A673 (cell line): Measurements from ENCODE around the gene NR1H2. TPM values are rescaled to one million over a fixed set of nuclear protein-coding genes. Genes with fewer than 3 reads are reported as not detected.

Experiments
- BruUV-seq: library from RNA; stranded (reverse); fragments of 400-500 nt; replicated peaks from 2 replicates; lab custom pipeline; 2021; lab: Mats Ljungman, UMichigan
- CTCF ChIA-PET: fragments of 300-600 bp; sonication (Branson Sonifier 250); formaldehyde crosslinking; loops from one replicate; lab custom pipeline; 2022; ENCODE audit warnings: antibody characterized with exemption; lab: Charles Lee
- POLR2A ChIA-PET: fragments of 300-600 bp; sonication (Branson Sonifier 250); formaldehyde crosslinking; loops from one replicate; lab custom pipeline; 2022; ENCODE audit warnings: antibody characterized with exemption; ENCODE audit not compliant: low non-redundant PET; lab: Charles Lee
- DNase-seq: peaks from one replicate; pipeline ENCODE4 v3.0.0-alpha.2; 2015; ENCODE audit warnings: low spot score
- H3K27ac ChIP-seq: fragments of 200-600 bp; sonication (generic); 2 replicates; pipeline ENCODE4 v1.5.1; 2016; ENCODE audit warnings: mixed run types, low read depth, mild to moderate bottlenecking, mixed read lengths, antibody characterized with exemption, low read length; ENCODE audit not compliant: poor library complexity, severe bottlenecking
- H3K27me3 ChIP-seq: fragments of 200-600 bp; sonication (generic); replicated peaks from 2 replicates; pipeline ENCODE4 v1.6.1; 2017; ENCODE audit warnings: mixed run types, low read depth, mild to moderate bottlenecking, mixed read lengths, antibody characterized with exemption, low read length; ENCODE audit not compliant: insufficient read depth, poor library complexity
- H3K36me3 ChIP-seq: fragments of 200-600 bp; sonication (generic); 2 replicates; pipeline ENCODE4 v1.6.1; 2016; ENCODE audit warnings: mixed run types, mild to moderate bottlenecking, mixed read lengths, antibody characterized with exemption, low read length; ENCODE audit not compliant: insufficient read depth, poor library complexity, severe bottlenecking
- H3K4me1 ChIP-seq: fragments of 200-600 bp; sonication (generic); 2 replicates; pipeline ENCODE4 v1.6.1; 2017; ENCODE audit warnings: mixed run types, mild to moderate bottlenecking, mixed read lengths, antibody characterized with exemption, low read length; ENCODE audit not compliant: insufficient read depth, poor library complexity, severe bottlenecking
- H3K4me3 ChIP-seq: fragments of 200-600 bp; sonication (generic); 2 replicates; pipeline ENCODE4 v1.5.1; 2016; ENCODE audit warnings: low read depth, mixed run types, mild to moderate bottlenecking, mixed read lengths, low read length; ENCODE audit not compliant: poor library complexity, severe bottlenecking
- H3K9me3 ChIP-seq: fragments of 200-600 bp; sonication (generic); 2 replicates; pipeline ENCODE4 v1.6.1; 2016; ENCODE audit warnings: mixed run types, low read depth, mild to moderate bottlenecking, mixed read lengths, antibody characterized with exemption, low read length; ENCODE audit not compliant: poor library complexity, severe bottlenecking
- EZH2 ChIP-seq: fragments of 200-600 bp; sonication (generic); IDR thresholded peaks from 2 replicates; pipeline ENCODE4 v1.6.1; 2017; ENCODE audit warnings: borderline replicate concordance, low read depth, mild to moderate bottlenecking, mixed read lengths, antibody characterized with exemption, low read length; ENCODE audit not compliant: poor library complexity, severe bottlenecking
- intact Hi-C: fragments of 100-400 bp; cut with micrococcal nuclease; formaldehyde crosslinking; loops from one replicate; pipeline ENCODE4 v1.10.0; 2022; ENCODE audit not compliant: unreplicated experiment
- total RNA-seq: library from RNA; stranded (reverse); gene quantifications from 2 replicates; pipeline ENCODE4 v1.2.3, GENCODE V29; 2021
- TF ChIP-seq, protein P1 (sequence below): fragments of 300-800, 200-600 bp; sonication (generic); conservative IDR thresholded peaks from 2 replicates; pipeline ENCODE4 v1.5.1; 2017; ENCODE audit warnings: low read depth, mild to moderate bottlenecking, antibody characterized with exemption, low read length, moderate library complexity, mixed read lengths

The NR1H2 gene
- total RNA-seq, 1 experiment from 2014 or later: 42.7 TPM

DNA sequence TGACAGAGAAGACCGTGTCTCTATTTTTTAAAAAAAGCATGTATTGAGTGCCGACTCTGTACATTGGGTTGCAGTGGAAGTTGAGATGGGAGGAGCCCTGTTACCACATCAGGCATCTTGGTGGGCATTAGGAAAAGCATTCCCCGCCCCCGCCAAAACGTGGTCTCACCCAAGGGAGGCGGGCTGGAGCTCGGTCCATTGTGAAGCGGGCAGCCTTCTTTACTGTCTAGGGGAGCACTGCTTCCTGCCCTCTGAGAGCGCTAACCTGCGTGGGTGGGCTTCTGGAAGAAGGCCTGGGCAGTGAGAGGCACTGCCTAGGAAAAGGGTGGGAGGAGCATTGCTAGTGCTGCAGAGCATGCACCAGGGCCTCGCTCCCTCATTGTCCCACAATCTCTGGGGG, 3.9 kb downstream of the NR1H2 start:
- H3K9me3 ChIP-seq: no peaks in the 10 kb centered on the region
- no peak overlapping the region for H3K4me3 ChIP-seq
- CTCF ChIA-PET: no interaction called here
- H3K27ac ChIP-seq: peak overlapping the region; percentile 37
- no TSS peak for BruUV-seq
- POLR2A ChIA-PET: no interaction called here
- H3K36me3 ChIP-seq: peaks cover 36% of the 10 kb centered on the region
- peaks cover 3% of the 10 kb centered on the region for H3K4me1 ChIP-seq
- TF ChIP-seq, protein P1, sequence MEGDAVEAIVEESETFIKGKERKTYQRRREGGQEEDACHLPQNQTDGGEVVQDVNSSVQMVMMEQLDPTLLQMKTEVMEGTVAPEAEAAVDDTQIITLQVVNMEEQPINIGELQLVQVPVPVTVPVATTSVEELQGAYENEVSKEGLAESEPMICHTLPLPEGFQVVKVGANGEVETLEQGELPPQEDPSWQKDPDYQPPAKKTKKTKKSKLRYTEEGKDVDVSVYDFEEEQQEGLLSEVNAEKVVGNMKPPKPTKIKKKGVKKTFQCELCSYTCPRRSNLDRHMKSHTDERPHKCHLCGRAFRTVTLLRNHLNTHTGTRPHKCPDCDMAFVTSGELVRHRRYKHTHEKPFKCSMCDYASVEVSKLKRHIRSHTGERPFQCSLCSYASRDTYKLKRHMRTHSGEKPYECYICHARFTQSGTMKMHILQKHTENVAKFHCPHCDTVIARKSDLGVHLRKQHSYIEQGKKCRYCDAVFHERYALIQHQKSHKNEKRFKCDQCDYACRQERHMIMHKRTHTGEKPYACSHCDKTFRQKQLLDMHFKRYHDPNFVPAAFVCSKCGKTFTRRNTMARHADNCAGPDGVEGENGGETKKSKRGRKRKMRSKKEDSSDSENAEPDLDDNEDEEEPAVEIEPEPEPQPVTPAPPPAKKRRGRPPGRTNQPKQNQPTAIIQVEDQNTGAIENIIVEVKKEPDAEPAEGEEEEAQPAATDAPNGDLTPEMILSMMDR: no peak
- TF ChIP-seq EZH2: no peak
- DNase-seq: no peak
- intact Hi-C loops: no loop called here
- no peaks in the 10 kb centered on the region for H3K27me3 ChIP-seq

DNA sequence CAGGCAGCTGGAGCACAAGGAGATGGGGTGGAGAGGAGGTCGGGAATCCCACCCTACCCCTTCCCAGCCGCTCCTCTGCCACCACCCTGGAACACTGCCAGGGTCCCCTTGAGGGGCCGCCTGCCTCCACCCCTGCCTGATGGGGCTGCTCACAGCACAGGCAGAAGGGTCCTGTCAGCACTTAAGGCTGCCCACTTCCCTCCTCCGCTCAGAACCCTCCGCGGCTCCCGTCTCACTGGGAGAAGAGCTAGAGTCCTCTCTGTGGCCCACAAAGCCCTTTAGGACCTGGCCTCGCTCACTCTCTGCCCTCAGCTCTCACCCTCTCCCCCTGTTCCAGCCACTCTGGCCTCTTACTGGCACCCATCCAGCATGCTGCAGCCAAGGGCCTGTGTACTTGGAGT, 4.5 kb downstream of the NR1H2 start:
- Histone ChIP-seq H3K27me3 (no peaks in the 10 kb centered on the region), H3K9me3 (no peaks in the 10 kb centered on the region), H3K27ac (peak overlapping the region; percentile 37), H3K4me3 (no peak overlapping the region), H3K36me3 (peaks cover 36% of the 10 kb centered on the region), H3K4me1 (peaks cover 2% of the 10 kb centered on the region)
- ChIA-PET POLR2A (no interaction called here), CTCF (no interaction called here)
- no TSS peak for BruUV-seq
- DNase-seq: no peak
- intact Hi-C loops: no loop called here
- TF ChIP-seq, protein P1: no peak
- TF ChIP-seq EZH2: no peak

DNA sequence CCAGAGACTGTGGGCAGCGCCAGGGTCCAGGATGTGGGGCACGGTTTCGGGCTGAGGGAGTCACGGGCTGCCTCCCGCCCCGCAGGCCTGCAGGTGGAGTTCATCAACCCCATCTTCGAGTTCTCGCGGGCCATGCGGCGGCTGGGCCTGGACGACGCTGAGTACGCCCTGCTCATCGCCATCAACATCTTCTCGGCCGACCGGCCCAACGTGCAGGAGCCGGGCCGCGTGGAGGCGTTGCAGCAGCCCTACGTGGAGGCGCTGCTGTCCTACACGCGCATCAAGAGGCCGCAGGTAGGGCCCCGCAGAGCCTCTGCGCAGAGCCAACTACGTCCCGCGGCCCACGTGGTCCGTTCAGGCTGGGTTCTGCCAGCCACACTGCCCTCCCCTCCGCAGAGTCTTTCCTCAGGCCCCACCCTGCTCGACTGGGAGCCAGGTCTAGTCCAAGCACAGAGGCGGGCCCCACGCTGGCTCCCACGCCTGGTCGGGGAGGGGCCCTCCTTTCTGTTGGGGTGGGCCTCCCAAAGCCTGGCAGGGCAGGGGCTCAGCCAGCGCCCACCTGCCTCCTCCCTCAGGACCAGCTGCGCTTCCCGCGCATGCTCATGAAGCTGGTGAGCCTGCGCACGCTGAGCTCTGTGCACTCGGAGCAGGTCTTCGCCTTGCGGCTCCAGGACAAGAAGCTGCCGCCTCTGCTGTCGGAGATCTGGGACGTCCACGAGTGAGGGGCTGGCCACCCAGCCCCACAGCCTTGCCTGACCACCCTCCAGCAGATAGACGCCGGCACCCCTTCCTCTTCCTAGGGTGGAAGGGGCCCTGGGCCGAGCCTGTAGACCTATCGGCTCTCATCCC, 5.8 kb downstream of the NR1H2 start:
- intact Hi-C loops: no loop called here
- no peaks in the 10 kb centered on the region for H3K4me1 ChIP-seq
- CTCF ChIA-PET: no interaction called here
- H3K27ac ChIP-seq: no peak overlapping the region
- DNase-seq: no peak
- TF ChIP-seq, protein P1: no peak
- TF ChIP-seq EZH2: no peak
- POLR2A ChIA-PET: no interaction called here
- no peak overlapping the region for H3K4me3 ChIP-seq
- H3K9me3 ChIP-seq: no peaks in the 10 kb centered on the region
- H3K27me3 ChIP-seq: no peaks in the 10 kb centered on the region
- BruUV-seq: no TSS peak
- peaks cover 42% of the 10 kb centered on the region for H3K36me3 ChIP-seq
